GM21515 (cell line): Measurements from ENCODE around the gene FARSB.
A peak's percentile ranks its signal among the peaks of the same experiment; 100 is the strongest.

Experiments
- ATAC-seq: cut with Tn5 transposase; IDR thresholded peaks from one replicate; pipeline ENCODE4 v1.9.1; 2021; ENCODE audit not compliant: unreplicated experiment

Gene FARSB

DNA sequence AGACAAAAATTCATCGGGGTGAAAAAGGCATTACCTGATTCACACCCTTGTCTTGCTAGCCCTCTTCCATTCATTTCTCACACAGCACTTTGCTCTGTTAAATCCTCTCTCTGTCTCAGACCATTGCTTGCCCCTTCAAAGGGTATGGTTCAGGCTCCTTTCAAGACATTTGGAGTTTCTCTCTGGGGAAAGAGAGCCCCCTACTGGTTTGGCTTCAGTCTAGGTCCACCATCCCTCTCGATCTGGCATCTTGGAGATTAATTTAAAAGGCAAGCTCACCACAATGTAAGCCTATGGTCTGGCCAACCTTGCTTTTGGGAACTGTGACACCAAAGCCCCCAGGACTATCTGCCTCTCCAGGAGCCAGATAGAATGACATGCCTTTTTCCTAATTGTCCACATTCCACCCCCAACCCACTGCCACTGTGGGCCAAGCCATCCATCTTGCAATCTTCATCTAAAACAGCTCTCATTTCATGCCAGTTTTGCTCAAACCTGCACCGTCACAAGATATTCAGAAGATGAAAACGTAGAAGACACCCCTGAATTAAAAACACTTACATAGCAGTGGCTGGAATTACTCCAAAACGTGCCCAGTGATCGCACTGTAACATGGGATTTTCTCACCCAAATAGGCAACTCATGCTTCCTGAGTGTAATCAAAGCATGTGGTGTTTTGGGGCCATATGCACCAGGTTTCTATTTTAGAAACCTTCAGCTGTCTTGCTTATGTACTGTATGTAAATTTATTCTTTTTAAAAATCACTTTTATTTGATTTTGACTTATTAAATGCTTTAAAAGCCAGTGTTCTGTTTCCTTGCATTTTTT lies 93.9 kb downstream of the FARSB start:
- ATAC-seq: peak; percentile 91

DNA sequence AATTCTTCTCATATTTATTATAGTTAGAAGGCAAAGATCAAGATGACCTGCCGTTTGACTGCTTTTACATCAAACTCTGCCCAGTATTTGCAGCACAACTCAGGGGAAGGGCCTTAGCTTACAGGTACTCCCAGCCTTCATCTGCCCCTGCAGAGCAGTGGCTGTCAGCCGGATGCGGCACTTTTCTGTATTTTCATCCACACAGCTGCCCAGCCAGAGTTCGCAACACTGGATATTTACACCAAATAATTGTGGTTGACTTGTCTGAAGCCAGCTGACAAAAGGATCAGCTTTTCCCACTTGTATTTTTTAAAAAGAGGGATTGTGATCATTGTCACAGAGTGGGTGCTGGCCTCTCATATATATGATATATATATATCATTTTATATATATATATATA lies 94.7 kb downstream of the FARSB start:
- no peak for ATAC-seq

GRCh38 chr2:222554517-222554916 lies 101.4 kb downstream of the FARSB start:
- ATAC-seq: no peak

- no peak for ATAC-seq
Measured at GRCh38 chr2:222548992-222549391, 106.9 kb downstream of the FARSB start.

DNA sequence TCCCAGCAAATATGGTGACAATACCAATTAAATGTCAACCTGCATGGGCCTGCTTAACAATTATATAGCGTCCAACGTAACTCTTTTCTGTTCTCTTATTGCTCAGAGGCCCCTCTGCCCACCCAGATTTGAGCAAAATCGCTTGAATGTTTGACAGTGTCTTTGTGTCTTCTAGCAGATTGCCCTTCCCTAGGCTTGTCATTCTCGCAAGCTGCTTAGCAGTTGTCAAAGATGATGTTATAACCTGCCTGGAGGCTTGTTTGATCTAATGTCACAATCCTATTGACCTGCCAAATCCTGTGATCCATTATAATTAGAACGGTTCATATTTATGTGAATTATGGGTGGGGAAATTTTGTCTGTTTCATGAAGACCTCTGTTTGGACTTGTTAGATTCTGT lies 108.8 kb downstream of the FARSB start:
- no peak for ATAC-seq

DNA sequence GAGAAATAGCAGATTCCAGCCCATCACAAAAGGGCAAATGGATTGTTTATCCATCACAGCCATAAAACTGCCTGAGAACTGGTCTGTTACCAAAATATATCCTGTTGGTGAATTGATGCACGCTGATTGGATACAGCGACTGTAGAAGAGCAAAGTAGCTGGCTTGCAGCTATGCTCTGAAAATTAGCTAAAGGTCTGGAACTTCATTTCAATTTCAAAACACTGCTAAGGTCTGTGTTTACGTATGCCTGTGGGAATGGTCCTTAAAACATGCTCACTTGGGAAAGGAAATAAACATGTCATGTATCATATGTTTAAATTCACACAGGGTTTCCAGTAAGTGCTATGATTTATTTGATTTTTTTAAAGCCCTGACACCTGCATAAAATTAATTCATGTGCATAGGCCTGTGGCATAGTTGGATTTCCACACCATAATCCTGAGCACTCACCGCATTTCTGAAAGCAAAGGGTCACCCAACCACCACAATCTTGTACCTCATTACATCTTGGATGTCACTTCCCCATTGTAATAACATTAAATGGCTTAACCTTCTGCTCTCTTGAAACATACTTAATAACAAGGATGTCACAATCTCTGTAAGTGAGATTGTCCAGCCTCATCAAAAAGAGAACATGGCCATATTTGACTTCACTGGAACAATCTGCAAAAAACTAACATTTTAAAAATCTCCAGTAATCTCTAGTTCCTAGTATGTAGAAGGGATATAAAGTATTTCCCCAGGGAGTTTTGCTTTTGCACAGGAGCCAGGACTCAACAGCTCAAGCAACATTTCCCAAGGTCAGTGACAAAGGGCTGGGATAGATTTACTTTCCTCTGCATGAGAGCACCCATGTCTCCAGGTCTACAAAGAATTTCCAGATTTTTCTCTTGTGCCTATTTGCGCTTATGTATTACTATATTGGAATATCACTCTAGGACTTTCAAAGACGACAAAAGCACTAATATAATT lies 109.8 kb downstream of the FARSB start:
- no peak for ATAC-seq

DNA sequence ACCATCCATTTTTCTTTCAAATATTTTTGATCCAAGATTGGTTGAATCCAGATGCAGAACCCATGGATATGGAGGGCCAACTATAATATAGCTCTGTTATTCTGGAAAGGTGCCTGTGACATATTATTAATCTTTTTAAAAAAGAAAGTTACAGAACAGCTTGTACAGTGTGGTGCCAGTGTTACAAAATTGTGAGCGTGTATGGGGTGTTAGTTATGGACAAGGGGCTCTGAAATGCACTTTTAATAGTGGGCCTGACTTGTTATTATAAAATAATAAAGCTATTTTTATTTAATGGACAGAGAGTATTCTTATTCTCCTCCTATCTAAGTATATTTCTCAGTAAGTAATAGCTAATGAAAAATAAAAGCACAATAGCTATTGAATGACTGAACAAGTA lies 111.2 kb downstream of the FARSB start:
- no peak for ATAC-seq

- no peak for ATAC-seq
Measured at GRCh38 chr2:222538535-222538934, 117.4 kb downstream of the FARSB start.

- no peak for ATAC-seq
Measured at GRCh38 chr2:222535477-222535876, 120.4 kb downstream of the FARSB start.

DNA sequence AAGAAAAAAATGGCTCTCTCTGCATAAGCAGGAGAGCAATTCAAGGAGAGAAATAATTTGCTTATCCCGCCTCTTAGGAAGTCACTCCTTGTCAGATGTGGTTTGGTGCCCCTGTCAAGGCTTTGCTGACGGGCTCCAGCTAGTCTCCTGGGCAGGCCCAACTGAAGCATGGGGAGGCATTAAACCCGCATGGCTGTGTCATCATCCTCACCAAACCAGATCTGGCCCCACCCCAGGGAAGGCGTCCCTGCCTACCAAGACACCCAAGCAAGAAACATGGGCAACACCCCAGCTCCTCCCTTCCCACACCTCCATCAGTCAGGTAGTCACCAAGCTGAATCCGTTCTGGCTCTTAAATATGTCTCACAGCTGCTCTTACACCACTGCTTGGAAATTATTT lies 123.6 kb downstream of the FARSB start:
- no peak for ATAC-seq

- peak; percentile 48 for ATAC-seq
Measured at GRCh38 chr2:222526480-222527277, 129.2 kb downstream of the FARSB start.

GRCh38 chr2:222525811-222526210 lies 130.1 kb downstream of the FARSB start:
- ATAC-seq: no peak

GRCh38 chr2:222523783-222524544 lies 131.9 kb downstream of the FARSB start:
- ATAC-seq: peak; percentile 42

GRCh38 chr2:222522082-222522481 lies 133.8 kb downstream of the FARSB start:
- no peak for ATAC-seq

DNA sequence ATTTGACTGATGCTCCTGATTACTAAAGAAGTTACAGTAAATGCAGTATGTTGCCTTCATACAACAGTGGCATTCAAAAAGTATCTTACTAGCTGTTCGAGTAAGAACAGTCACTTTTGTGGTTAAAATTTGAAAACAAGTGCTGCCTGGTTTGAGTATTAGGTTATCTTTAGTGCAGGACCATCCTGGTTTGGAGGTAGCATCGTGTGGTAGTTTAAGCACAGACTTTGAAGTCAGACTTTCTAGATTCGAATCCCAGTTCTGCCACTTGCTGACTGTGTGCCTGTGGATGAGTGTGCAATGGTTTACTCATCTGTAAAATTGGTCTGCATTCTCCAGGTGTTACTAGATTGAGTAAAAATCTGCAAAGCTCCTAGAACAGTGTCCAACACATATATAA lies 134.8 kb downstream of the FARSB start:
- peak; percentile 69 for ATAC-seq
